SH-SY5Y (cell line): ENCODE data around the gene CPEB1.

Experiments used
- GATA2 ChIP-seq: IDR thresholded peaks from 2 replicates; pipeline ENCODE4 v1.6.1; 2011; ENCODE audit warnings: mild to moderate bottlenecking, low read depth, low read length
- GATA3 ChIP-seq: IDR thresholded peaks from 2 replicates; pipeline ENCODE4 v1.6.1; 2011; ENCODE audit warnings: low read depth, mild to moderate bottlenecking, low read length, moderate library complexity

GRCh38 chr15:82587805-82588204, 59.4 kb downstream of the CPEB1 start:
- TF ChIP-seq GATA2 (no peak), GATA3 (no peak)
